B cell (primary cell): Measurements from ENCODE around the gene S100A5. TPM values are rescaled to one million over a fixed set of nuclear protein-coding genes. Genes with fewer than 3 reads are reported as not detected.

Experiments used
- ATAC-seq: fragments of 200-7000 bp; cut with Tn5 transposase; one replicate; pipeline ENCODE4 v1.10.0; 2021; ENCODE audit warnings: low read depth, mild to moderate bottlenecking, moderate number of reproducible peaks, moderate library complexity
- CTCF ChIA-PET: fragments of 350-600 bp; sonication (Branson Sonifier 250); formaldehyde crosslinking; loops from one replicate; lab custom pipeline; 2021; ENCODE audit warnings: antibody characterized with exemption, inconsistent platforms; lab: Charles Lee
- POLR2A ChIA-PET: fragments of 350-600 bp; sonication (Branson Sonifier 250); formaldehyde crosslinking; loops from one replicate; lab custom pipeline; 2021; ENCODE audit warnings: antibody characterized with exemption; lab: Charles Lee
- DNase-seq: peaks from one replicate; pipeline ENCODE4 v3.0.0; 2013
- H2AFZ ChIP-seq: 2 replicates; pipeline ENCODE4 v1.6.1; 2012; ENCODE audit warnings: mild to moderate bottlenecking, low read depth, low read length; ENCODE audit not compliant: insufficient read depth, poor library complexity, severe bottlenecking
- H3K27ac ChIP-seq, 2 donors: 1 replicate in 1 of 2; 2 replicates in 1 of 2; pipeline ENCODE4 v1.5.1; 2012 to 2013; ENCODE audit warnings: low read length in 2 of 2, mild to moderate bottlenecking in 2 of 2, moderate library complexity in 1 of 2
- H3K27me3 ChIP-seq, 4 experiments: fragments of 200-600 bp in 1 of 4; sonication (generic) in 1 of 4; replicated peaks in 1 of 4; 1 replicate in 2 of 4; 2 replicates in 2 of 4; pipeline versions ENCODE4 v1.6.1 to v1.7.0; 2013 to 2016; ENCODE audit warnings: low read length in 3 of 4, mild to moderate bottlenecking in 2 of 4, mixed read lengths in 1 of 4, moderate library complexity in 1 of 4; ENCODE audit not compliant: insufficient read depth in 4 of 4, control insufficient read depth in 3 of 4; ENCODE audit errors: control extremely low read depth in 1 of 4
- H3K36me3 ChIP-seq, 2 experiments: replicated peaks in 1 of 2; 1 replicate in 1 of 2; 2 replicates in 1 of 2; pipeline versions ENCODE4 v1.6.1 to v1.7.1; 2013; ENCODE audit warnings: low read length in 1 of 2; ENCODE audit not compliant: insufficient read depth in 2 of 2, control insufficient read depth in 1 of 2; ENCODE audit errors: control extremely low read depth in 1 of 2, extremely low read depth in 1 of 2
- H3K4me1 ChIP-seq, 2 donors: fragments of 200-600 bp in 1 of 2; sonication (generic) in 1 of 2; 1 replicate in 1 of 2; 2 replicates in 1 of 2; pipeline versions ENCODE4 v1.5.1 to v1.6.1; 2013 to 2017; ENCODE audit warnings: low read length in 2 of 2; ENCODE audit not compliant: control insufficient read depth in 2 of 2, insufficient read depth in 2 of 2
- H3K4me2 ChIP-seq: replicated peaks from 2 replicates; pipeline ENCODE3; 2012; ENCODE audit warnings: mild to moderate bottlenecking, low read depth, low read length; ENCODE audit not compliant: poor library complexity, severe bottlenecking
- H3K4me3 ChIP-seq, 5 experiments: fragments of 200-600 bp in 1 of 5; sonication (generic) in 1 of 5; 1 replicate in 3 of 5; 2 replicates in 2 of 5; pipeline versions ENCODE4 v1.5.1 to v1.7.0; 2011 to 2016; ENCODE audit warnings: low read length in 4 of 5, mild to moderate bottlenecking in 4 of 5, low read depth in 2 of 5, control low read depth in 1 of 5, moderate library complexity in 1 of 5; ENCODE audit not compliant: insufficient read depth in 1 of 5; ENCODE audit errors: control extremely low read depth in 1 of 5, extremely low read depth in 1 of 5
- H3K79me2 ChIP-seq: fragments of 200-600 bp; sonication (generic); one replicate; pipeline ENCODE4 v1.6.0; 2016; ENCODE audit warnings: low read length; ENCODE audit not compliant: control insufficient read depth, insufficient read depth
- H3K9ac ChIP-seq: fragments of 200-600 bp; sonication (generic); 2 replicates; pipeline ENCODE4 v1.6.1; 2017; ENCODE audit warnings: mild to moderate bottlenecking, low read length, moderate library complexity
- H3K9me3 ChIP-seq, 3 donors: one replicate each; pipeline versions ENCODE4 v1.6.1 to v1.7.1; 2013; ENCODE audit warnings: low read length in 2 of 3; ENCODE audit not compliant: control insufficient read depth in 2 of 3, insufficient read depth in 1 of 3; ENCODE audit errors: control extremely low read depth in 1 of 3
- H4K20me1 ChIP-seq: 2 replicates; pipeline ENCODE4 v1.6.0; 2012; ENCODE audit warnings: mild to moderate bottlenecking, low read length; ENCODE audit not compliant: insufficient read depth, control insufficient read depth, poor library complexity, severe bottlenecking
- H3K27ac Mint-ChIP-seq: one replicate; pipeline ENCODE4 v1.8.0; 2021; ENCODE audit warnings: mixed read lengths
- H3K27me3 Mint-ChIP-seq: one replicate; pipeline ENCODE4 v1.8.0; 2021; ENCODE audit warnings: mixed read lengths
- H3K4me1 Mint-ChIP-seq: one replicate; pipeline ENCODE4 v1.8.0; 2021; ENCODE audit warnings: mixed read lengths
- H3K4me3 Mint-ChIP-seq: one replicate; pipeline ENCODE4 v1.8.0; 2021; ENCODE audit warnings: mixed read lengths
- H3K9me3 Mint-ChIP-seq: one replicate; pipeline ENCODE4 v1.8.0; 2022; ENCODE audit warnings: mixed read lengths; ENCODE audit not compliant: insufficient read depth
- EZH2 ChIP-seq: IDR thresholded peaks from 2 replicates; pipeline ENCODE4 v1.6.1; 2012; ENCODE audit warnings: borderline replicate concordance, low read depth, mild to moderate bottlenecking, moderate library complexity, low read length; ENCODE audit not compliant: insufficient read depth, poor library complexity, severe bottlenecking
- WGBS: methylation state at CpG from one replicate; pipeline ENCODE4 v1.1.5; 2013; ENCODE audit warnings: missing lambda C conversion rate; ENCODE audit not compliant: insufficient coverage; 5-methylcytosine and 5-hydroxymethylcytosine counted together
- intact Hi-C: fragments of 100-400 bp; cut with micrococcal nuclease; formaldehyde crosslinking; loops from one replicate; pipeline ENCODE4 v1.10.0; 2022
- polyA plus RNA-seq: library from polyadenylated mRNA; depleted of rRNA; stranded (reverse); fragments of >200 nt; gene quantifications from 2 replicates; pipeline ENCODE4 v1.2.3, GENCODE V29; 2012
- total RNA-seq, 2 donors: library from RNA; stranded (reverse); fragments of 120-200 nt in 1 of 2; gene quantifications; 1 replicate in 1 of 2; 2 replicates in 1 of 2; pipeline versions ENCODE4 v1.2.3 to v1.2.4, GENCODE V29; 2013 to 2022
- TF ChIP-seq, protein P1 (sequence below): fragments of 200-600 bp; IDR thresholded peaks from one replicate; pipeline ENCODE4 v1.8.0; 2022; ENCODE audit warnings: antibody characterized with exemption, mild to moderate bottlenecking

Gene S100A5
- total and polyA plus RNA-seq, 2 donors (not counting 1 experiment from before 2014, with no cell fraction given) = 0.64 TPM; not detected in 1

DNA sequence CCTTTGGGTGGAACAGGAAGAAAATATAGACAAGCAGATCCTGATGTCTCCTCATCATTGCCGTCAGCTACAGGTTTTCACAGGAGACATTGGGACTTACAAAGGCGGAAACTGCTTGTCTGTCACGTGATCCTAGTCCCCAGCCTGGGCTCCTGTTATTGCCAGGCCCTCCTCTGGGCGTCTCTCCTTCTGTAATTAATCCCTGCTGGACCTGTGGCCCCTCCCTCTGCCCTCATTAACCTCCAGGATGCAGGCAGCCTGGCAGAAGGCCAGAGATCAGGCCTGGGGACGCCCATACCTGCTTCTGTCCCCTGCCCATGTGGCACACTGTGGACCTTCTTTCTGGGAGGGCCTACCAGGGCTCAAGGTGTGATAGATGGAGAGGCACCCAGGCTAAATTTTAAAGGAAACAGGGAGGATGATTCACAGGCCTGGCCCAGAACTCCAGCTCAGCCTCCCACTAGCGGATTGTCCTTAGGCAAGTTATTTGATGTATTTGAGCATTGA is 2.4 kb downstream of the S100A5 start:
- H3K4me2 ChIP-seq = no peak overlapping the region
- intact Hi-C loops = loop anchor here (10.0 kb wide), 2 partner anchors 96 to 136 kb away; partner anchors contain the start of genes CHTOP, ILF2 and NPR1
- H4K20me1 ChIP-seq = no peaks in the 10 kb centered on the region
- no peak for ATAC-seq
- no peak for TF ChIP-seq EZH2
- TF ChIP-seq, protein P1, sequence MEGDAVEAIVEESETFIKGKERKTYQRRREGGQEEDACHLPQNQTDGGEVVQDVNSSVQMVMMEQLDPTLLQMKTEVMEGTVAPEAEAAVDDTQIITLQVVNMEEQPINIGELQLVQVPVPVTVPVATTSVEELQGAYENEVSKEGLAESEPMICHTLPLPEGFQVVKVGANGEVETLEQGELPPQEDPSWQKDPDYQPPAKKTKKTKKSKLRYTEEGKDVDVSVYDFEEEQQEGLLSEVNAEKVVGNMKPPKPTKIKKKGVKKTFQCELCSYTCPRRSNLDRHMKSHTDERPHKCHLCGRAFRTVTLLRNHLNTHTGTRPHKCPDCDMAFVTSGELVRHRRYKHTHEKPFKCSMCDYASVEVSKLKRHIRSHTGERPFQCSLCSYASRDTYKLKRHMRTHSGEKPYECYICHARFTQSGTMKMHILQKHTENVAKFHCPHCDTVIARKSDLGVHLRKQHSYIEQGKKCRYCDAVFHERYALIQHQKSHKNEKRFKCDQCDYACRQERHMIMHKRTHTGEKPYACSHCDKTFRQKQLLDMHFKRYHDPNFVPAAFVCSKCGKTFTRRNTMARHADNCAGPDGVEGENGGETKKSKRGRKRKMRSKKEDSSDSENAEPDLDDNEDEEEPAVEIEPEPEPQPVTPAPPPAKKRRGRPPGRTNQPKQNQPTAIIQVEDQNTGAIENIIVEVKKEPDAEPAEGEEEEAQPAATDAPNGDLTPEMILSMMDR = no peak
- H3K4me1 Mint-ChIP-seq = peaks cover 60% of the 10 kb centered on the region
- DNase-seq = no peak
- POLR2A ChIA-PET = interaction anchor here (0.8 kb wide), 1 partner anchor 197 kb away, joined by 4 read pairs; no protein-coding TSS in a partner anchor
- H3K4me3 ChIP-seq = no peak overlapping the region
- WGBS = 87% methylated on average over 5 of the region's 6 CpGs
- peaks cover 0 to 12% (median 0%) of the 10 kb centered on the region in 3 donors for H3K9me3 ChIP-seq
- H3K27ac ChIP-seq = no peak overlapping the region
- no peak overlapping the region for H3K27ac Mint-ChIP-seq
- H3K4me1 ChIP-seq = peaks cover 43 to 53% of the 10 kb centered on the region in 2 donors
- H3K27me3 Mint-ChIP-seq = no peaks in the 10 kb centered on the region
- no peaks in the 10 kb centered on the region for H3K9me3 Mint-ChIP-seq
- H3K79me2 ChIP-seq = peaks cover 10% of the 10 kb centered on the region
- H3K36me3 ChIP-seq = peaks cover 0 to 4% of the 10 kb centered on the region in 2 experiments
- no peaks in the 10 kb centered on the region for H3K27me3 ChIP-seq
- CTCF ChIA-PET = interaction anchor here (0.7 to 10.9 kb wide), 2 partner anchors 23 to 33 kb away, joined by 4 to 189 read pairs; no protein-coding TSS in a partner anchor
- no peak overlapping the region for H2AFZ ChIP-seq
- H3K4me3 Mint-ChIP-seq = no peak overlapping the region
- no peak overlapping the region for H3K9ac ChIP-seq

DNA sequence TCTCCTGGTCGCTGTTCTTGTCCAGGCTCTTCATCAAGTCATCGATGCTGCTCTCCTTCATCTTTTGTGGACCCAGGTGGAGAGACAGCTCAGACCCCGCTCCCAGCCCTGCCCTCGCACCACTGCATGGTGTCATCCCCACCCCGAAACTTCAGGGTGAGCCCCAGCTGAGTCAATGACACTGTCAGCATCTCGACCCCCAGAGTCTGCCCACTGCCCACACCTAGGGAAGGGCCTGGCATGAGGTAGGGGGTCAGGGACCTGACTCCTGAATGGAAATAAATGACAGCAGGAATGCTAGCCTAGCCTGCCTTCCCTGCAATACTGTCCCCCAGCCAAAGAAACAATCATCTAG is 3.4 kb downstream of the S100A5 start:
- H3K27ac Mint-ChIP-seq = peak overlapping the region; percentile 96
- Histone ChIP-seq H3K4me3 (no peak overlapping the region), H2AFZ (no peak overlapping the region), H3K9ac (no peak overlapping the region), H3K9me3 (peaks cover 0 to 12% (median 0%) of the 10 kb centered on the region in 3 donors), H3K27ac (no peak overlapping the region), H3K27me3 (no peaks in the 10 kb centered on the region), H4K20me1 (no peaks in the 10 kb centered on the region), H3K4me1 (peaks cover 53 to 63% of the 10 kb centered on the region in 2 donors), H3K36me3 (peaks cover 0 to 4% of the 10 kb centered on the region in 2 experiments), H3K79me2 (peaks cover 10% of the 10 kb centered on the region), H3K4me2 (no peak overlapping the region)
- DNase-seq (no peak), ATAC-seq (no peak)
- no peaks in the 10 kb centered on the region for H3K9me3 Mint-ChIP-seq
- H3K27me3 Mint-ChIP-seq = no peaks in the 10 kb centered on the region
- peaks cover 65% of the 10 kb centered on the region for H3K4me1 Mint-ChIP-seq
- H3K4me3 Mint-ChIP-seq = peak overlapping the region; percentile 95
- intact Hi-C loops = loop anchor here (10.0 kb wide), 2 partner anchors 97 to 137 kb away; partner anchors contain the start of genes CHTOP, ILF2 and NPR1
- CTCF ChIA-PET = interaction anchor here (10.9 kb wide), 1 partner anchor 34 kb away, joined by 189 read pairs; no protein-coding TSS in a partner anchor
- TF ChIP-seq EZH2 = no peak
- TF ChIP-seq, protein P1 = no peak
- POLR2A ChIA-PET = no interaction called here
- 96% methylated on average over 6 of the region's 6 CpGs for WGBS
